ENCODE data around the gene FAM204A. TPM values are rescaled to one million over a fixed set of nuclear protein-coding genes. Genes with fewer than 3 reads are reported as not detected.
A peak's percentile ranks its signal among the peaks of the same experiment; 100 is the strongest.

FAM204A gene
- total and polyA plus RNA-seq, 9 donors: 36.7 to 56.1 (median 44.1) TPM

- 68% methylated on average over 5 of the region's 8 CpGs for WGBS (ENCODE audit: insufficient coverage)
- H3K27ac ChIP-seq (ENCODE audit: low read length): no peak overlapping the region
- H3K36me3 ChIP-seq (ENCODE audit: control insufficient read depth, insufficient read depth, low read length): no peaks in the 10 kb centered on the region
- peaks cover 11% of the 10 kb centered on the region for H3K27me3 ChIP-seq (ENCODE audit: control insufficient read depth, insufficient read depth, low read length)
- no peak overlapping the region for H3K4me3 ChIP-seq (ENCODE audit: low read length)
- no peaks in the 10 kb centered on the region for H3K9me3 ChIP-seq (replicated peaks; ENCODE audit: control insufficient read depth, low read depth, low read length)
- H3K4me1 ChIP-seq (ENCODE audit: control insufficient read depth, insufficient read depth, low read length): no peaks in the 10 kb centered on the region
- no peak for DNase-seq
These were observed 86.8 kb downstream of the FAM204A start for GRCh38 chr10:118255355-118255754.

DNA sequence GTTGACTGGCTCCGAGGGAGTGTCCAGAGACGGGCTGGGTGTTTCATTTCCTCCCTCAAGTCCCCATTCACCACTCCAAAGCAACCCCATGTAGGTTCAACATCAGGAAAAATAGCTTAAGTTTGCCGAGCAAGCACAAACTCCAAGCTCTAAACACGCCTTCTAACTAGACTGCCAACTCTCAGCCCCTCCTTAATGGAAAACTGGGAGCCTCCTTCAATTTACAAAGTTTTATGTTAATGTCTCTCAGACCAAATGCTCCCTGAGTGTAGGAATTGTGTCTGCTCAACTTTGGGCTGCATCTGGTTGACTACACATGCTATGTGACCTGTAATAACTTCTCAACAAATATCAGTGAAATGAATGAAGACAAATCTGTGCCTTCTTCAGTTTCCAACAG lies 87.5 kb downstream of the FAM204A start:
- no CpG with 5 or more reads among the region's 4 CpGs for WGBS (ENCODE audit: insufficient coverage)
- Histone ChIP-seq H3K9me3 (replicated peaks; ENCODE audit: control insufficient read depth, low read depth, low read length) (no peaks in the 10 kb centered on the region), H3K27ac (ENCODE audit: low read length) (no peak overlapping the region), H3K27me3 (ENCODE audit: control insufficient read depth, insufficient read depth, low read length) (peaks cover 11% of the 10 kb centered on the region), H3K4me1 (ENCODE audit: control insufficient read depth, insufficient read depth, low read length) (no peaks in the 10 kb centered on the region), H3K4me3 (ENCODE audit: low read length) (no peak overlapping the region), H3K36me3 (ENCODE audit: control insufficient read depth, insufficient read depth, low read length) (no peaks in the 10 kb centered on the region)
- peak; percentile 73 for DNase-seq

DNA sequence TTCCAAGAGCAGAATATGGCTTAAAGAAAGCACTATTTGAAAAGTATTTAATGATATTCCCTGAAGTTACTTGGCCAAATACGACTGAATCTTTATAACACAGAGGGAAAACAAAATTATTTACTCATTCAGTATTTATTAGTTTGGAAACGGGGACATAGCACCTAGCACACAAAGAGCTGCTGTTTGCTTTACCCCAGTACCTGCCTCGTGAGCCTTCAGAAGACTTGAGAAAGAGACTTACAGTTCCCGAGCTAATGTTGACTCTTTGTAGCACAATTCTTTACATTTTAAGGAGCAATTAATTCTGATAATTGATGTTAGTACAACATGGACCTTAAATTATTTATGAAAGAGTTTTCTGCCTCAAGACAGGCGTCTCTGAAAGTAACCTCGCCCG lies 88.7 kb downstream of the FAM204A start:
- no peak overlapping the region for H3K4me3 ChIP-seq (ENCODE audit: low read length)
- no peaks in the 10 kb centered on the region for H3K36me3 ChIP-seq (ENCODE audit: control insufficient read depth, insufficient read depth, low read length)
- no peak for DNase-seq
- peaks cover 16% of the 10 kb centered on the region for H3K27me3 ChIP-seq (ENCODE audit: control insufficient read depth, insufficient read depth, low read length)
- no peaks in the 10 kb centered on the region for H3K9me3 ChIP-seq (replicated peaks; ENCODE audit: control insufficient read depth, low read depth, low read length)
- 83% methylated on average over 3 of the region's 7 CpGs for WGBS (ENCODE audit: insufficient coverage)
- H3K4me1 ChIP-seq (ENCODE audit: control insufficient read depth, insufficient read depth, low read length): no peaks in the 10 kb centered on the region
- H3K27ac ChIP-seq (ENCODE audit: low read length): no peak overlapping the region

- H3K36me3 ChIP-seq (ENCODE audit: control insufficient read depth, insufficient read depth, low read length): no peaks in the 10 kb centered on the region
- no peak for DNase-seq
- H3K4me1 ChIP-seq (ENCODE audit: control insufficient read depth, insufficient read depth, low read length): no peaks in the 10 kb centered on the region
- H3K4me3 ChIP-seq (ENCODE audit: low read length): no peak overlapping the region
- H3K27me3 ChIP-seq (ENCODE audit: control insufficient read depth, insufficient read depth, low read length): peaks cover 26% of the 10 kb centered on the region
- 60% methylated on average over 6 of the region's 7 CpGs for WGBS (ENCODE audit: insufficient coverage)
- H3K27ac ChIP-seq (ENCODE audit: low read length): no peak overlapping the region
- no peaks in the 10 kb centered on the region for H3K9me3 ChIP-seq (replicated peaks; ENCODE audit: control insufficient read depth, low read depth, low read length)
These were observed 90.3 kb downstream of the FAM204A start for GRCh38 chr10:118251791-118252190.

- Histone ChIP-seq H3K4me3 (ENCODE audit: low read length) (no peak overlapping the region), H3K27ac (ENCODE audit: low read length) (no peak overlapping the region), H3K27me3 (ENCODE audit: control insufficient read depth, insufficient read depth, low read length) (peaks cover 39% of the 10 kb centered on the region), H3K36me3 (ENCODE audit: control insufficient read depth, insufficient read depth, low read length) (no peaks in the 10 kb centered on the region), H3K4me1 (ENCODE audit: control insufficient read depth, insufficient read depth, low read length) (no peaks in the 10 kb centered on the region), H3K9me3 (replicated peaks; ENCODE audit: control insufficient read depth, low read depth, low read length) (no peaks in the 10 kb centered on the region)
- DNase-seq: no peak
These were observed 92.4 kb downstream of the FAM204A start for GRCh38 chr10:118249714-118250113.

Measured in muscle of leg (tissue), 11 donors.